Adrenal gland (tissue), 12 donors: Measurements from ENCODE around the gene FHL3. TPM values are rescaled to one million over a fixed set of nuclear protein-coding genes. Genes with fewer than 3 reads are reported as not detected.

Experiments used
- DNase-seq, 7 donors: peaks; one replicate each; pipeline ENCODE4 v3.0.0-alpha.2; 2019 to 2020
- H3K27ac ChIP-seq, 5 donors: fragments of 200-600 bp; sonication (generic) in 4 of 5; 1 replicate in 3 of 5; 2 replicates in 2 of 5; pipeline versions ENCODE4 v1.5.1 to v1.8.0; 2016 to 2020; ENCODE audit warnings: mild to moderate bottlenecking in 1 of 5
- H3K27me3 ChIP-seq: fragments of 200-600 bp; 2 replicates; pipeline ENCODE4 v1.8.0; 2021
- H3K36me3 ChIP-seq, 2 donors: fragments of 200-600 bp; replicated peaks in 1 of 2; 1 replicate in 1 of 2; 2 replicates in 1 of 2; pipeline versions ENCODE4 v1.5.1 to v1.8.0; 2018 to 2022
- H3K4me1 ChIP-seq, 2 donors: fragments of 200-600 bp; replicated peaks in 1 of 2; 1 replicate in 1 of 2; 2 replicates in 1 of 2; pipeline versions ENCODE4 v1.5.1 to v1.8.0; 2018 to 2021
- H3K4me3 ChIP-seq, 4 donors: fragments of 200-600 bp; sonication (generic) in 3 of 4; one replicate each; pipeline ENCODE4 v1.5.1; 2016 to 2018
- H3K9me3 ChIP-seq, 3 donors: fragments of 200-600 bp; sonication (generic) in 1 of 3; replicated peaks in 1 of 3; 1 replicate in 2 of 3; 2 replicates in 1 of 3; pipeline versions ENCODE4 v1.5.1 to v1.8.0; 2016 to 2021
- POLR2A ChIP-seq, 2 donors: fragments of 450-650 bp; IDR thresholded peaks; one replicate each; pipeline ENCODE4 v1.6.1; 2017; ENCODE audit warnings: antibody characterized with exemption in 2 of 2, mild to moderate bottlenecking in 2 of 2, moderate library complexity in 1 of 2
- WGBS, 4 donors: extraction: QIAGEN DNeasy Blood & Tissue Kit in 2 of 4; methylation state at CpG; one replicate each; pipeline versions ENCODE4 v1.1.5 to v1.1.7; 2013 to 2017; 5-methylcytosine and 5-hydroxymethylcytosine counted together
- intact Hi-C, 2 donors: fragments of 100-400 bp; cut with DNase I; formaldehyde crosslinking; loops; one replicate each; pipeline versions ENCODE4 v1.14.1 to v1.15.0; 2022 to 2023
- polyA plus RNA-seq, 3 donors: library from polyadenylated mRNA; stranded (reverse); fragments of 200-250 nt in 2 of 3; fragments of 350-450 nt in 1 of 3; fragmentation: Illumina TruSeq in 1 of 3; extraction: RNeasy Lipid Tissue Mini Kit (QIAGEN cat#74804) in 1 of 3; gene quantifications; one replicate each; pipeline ENCODE4 v1.2.3, GENCODE V29; 2013 to 2014
- total RNA-seq, 9 donors: library from RNA; depleted of rRNA in 4 of 9; stranded (reverse); fragments of >200 nt in 4 of 9; fragments of 120-200 nt in 1 of 9; fragmentation: NEBNext Ultra II Directional in 1 of 9; extraction: Animal tissue kit (Norgen Biotek cat#: 25700) in 1 of 9; gene quantifications; one replicate each; pipeline versions ENCODE4 v1.1.0 to v1.2.4, GENCODE V29; 2013 to 2023
- TF ChIP-seq, protein P1 (sequence below), 6 experiments: fragments of 450-650 bp in 4 of 6; fragments of 200-600 bp in 2 of 6; sonication (generic) in 1 of 6; IDR thresholded peaks; 1 replicate in 5 of 6; 2 replicates in 1 of 6; pipeline versions ENCODE4 v1.5.1 to v1.8.0; 2016 to 2021; ENCODE audit warnings: antibody characterized with exemption in 6 of 6, mild to moderate bottlenecking in 2 of 6, moderate library complexity in 1 of 6
- donor health status: healthy with polysubstance abuse.
- donor health status: Bipolar disorder and iron deficiency.
- donor health status: DM: yes; HTN: yes; CAD: no.
- donor health status: DM: no; HTN: no; CAD: no.
- donor health status: DM: no; HTN: no; CAD: no.
- donor health status: DM: yes; HTN: yes; CAD: no.

FHL3 gene
- total and polyA plus RNA-seq, 12 donors = 5.8 to 47.6 (median 23.2) TPM

GRCh38 chr1:38000233-38000528 is 5.1 kb downstream of the FHL3 start:
- no peak for DNase-seq
- H3K27ac ChIP-seq = peak overlapping the region; percentile 23 to 92 (median 85)
- peaks cover 53 to 54% of the 10 kb centered on the region in 2 donors for H3K4me1 ChIP-seq
- no peaks in the 10 kb centered on the region for H3K9me3 ChIP-seq
- TF ChIP-seq POLR2A (IDR thresholded peaks at IDR 0.05) = no peak
- TF ChIP-seq, protein P1, sequence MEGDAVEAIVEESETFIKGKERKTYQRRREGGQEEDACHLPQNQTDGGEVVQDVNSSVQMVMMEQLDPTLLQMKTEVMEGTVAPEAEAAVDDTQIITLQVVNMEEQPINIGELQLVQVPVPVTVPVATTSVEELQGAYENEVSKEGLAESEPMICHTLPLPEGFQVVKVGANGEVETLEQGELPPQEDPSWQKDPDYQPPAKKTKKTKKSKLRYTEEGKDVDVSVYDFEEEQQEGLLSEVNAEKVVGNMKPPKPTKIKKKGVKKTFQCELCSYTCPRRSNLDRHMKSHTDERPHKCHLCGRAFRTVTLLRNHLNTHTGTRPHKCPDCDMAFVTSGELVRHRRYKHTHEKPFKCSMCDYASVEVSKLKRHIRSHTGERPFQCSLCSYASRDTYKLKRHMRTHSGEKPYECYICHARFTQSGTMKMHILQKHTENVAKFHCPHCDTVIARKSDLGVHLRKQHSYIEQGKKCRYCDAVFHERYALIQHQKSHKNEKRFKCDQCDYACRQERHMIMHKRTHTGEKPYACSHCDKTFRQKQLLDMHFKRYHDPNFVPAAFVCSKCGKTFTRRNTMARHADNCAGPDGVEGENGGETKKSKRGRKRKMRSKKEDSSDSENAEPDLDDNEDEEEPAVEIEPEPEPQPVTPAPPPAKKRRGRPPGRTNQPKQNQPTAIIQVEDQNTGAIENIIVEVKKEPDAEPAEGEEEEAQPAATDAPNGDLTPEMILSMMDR (IDR thresholded peaks at IDR 0.05) = no peak
- no peaks in the 10 kb centered on the region for H3K27me3 ChIP-seq
- H3K4me3 ChIP-seq = peak overlapping the region in 1 of 4 donors; percentile 13
- 51 to 55% (median 52%) methylated on average over 2 of the region's 2 CpGs for WGBS, 4 donors
- H3K36me3 ChIP-seq = peaks cover 0 to 16% of the 10 kb centered on the region in 2 donors
- intact Hi-C loops = no loop called here

DNA sequence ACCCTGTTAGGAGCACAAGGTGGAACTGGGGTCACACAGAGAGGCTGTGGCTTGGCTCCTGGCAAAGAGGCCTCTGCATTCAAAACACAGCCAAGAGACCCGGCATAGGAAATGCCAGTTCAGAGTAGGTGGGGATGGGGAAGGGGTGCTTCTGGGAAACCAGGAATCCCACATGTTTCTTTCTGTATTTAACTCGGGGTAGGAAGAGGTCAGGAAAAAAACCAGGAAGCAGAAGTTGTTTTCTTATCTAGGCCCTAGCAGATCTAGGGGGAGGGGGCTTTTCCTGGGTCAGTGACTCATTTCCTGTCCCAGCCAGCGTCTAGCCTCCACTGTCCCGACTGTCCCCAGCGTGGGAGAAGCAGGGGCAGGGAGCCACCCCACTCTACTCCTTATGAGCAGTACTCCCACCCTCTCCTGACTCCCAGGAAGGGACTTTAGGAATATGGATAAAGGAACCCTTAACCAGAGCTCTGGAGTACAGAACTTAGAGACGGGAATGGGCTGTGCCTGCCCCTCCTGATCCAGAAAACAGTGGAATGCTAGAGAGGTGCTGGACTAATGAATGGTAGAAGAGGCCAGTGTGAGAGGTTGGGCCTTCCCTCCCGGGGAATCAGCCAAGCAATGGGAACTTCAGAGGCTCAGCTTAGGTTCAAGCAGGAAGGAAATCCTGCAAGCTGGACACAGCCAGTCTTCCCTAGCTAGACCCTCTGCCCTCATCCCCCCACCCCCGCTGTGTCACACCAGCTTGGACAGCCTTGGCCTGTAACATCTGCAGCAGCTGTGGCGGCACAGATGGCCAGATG is 5.7 kb downstream of the FHL3 start:
- TF ChIP-seq POLR2A (IDR thresholded peaks at IDR 0.05) = peak in 1 of 2 donors; percentile 43
- TF ChIP-seq, protein P1 (IDR thresholded peaks at IDR 0.05) = no peak
- Histone ChIP-seq H3K9me3 (no peaks in the 10 kb centered on the region), H3K36me3 (peaks cover 0 to 18% of the 10 kb centered on the region in 2 donors), H3K4me1 (peaks cover 53 to 54% of the 10 kb centered on the region in 2 donors), H3K27ac (peak overlapping the region; percentile 80 to 92 (median 85)), H3K27me3 (no peaks in the 10 kb centered on the region), H3K4me3 (peak overlapping the region in 1 of 4 donors; percentile 20)
- DNase-seq = peak in 6 of 7 donors; percentile 63 to 82 (median 68)
- 10 to 26% (median 13%) methylated on average over 4 to 9 of the region's 9 CpGs for WGBS, 4 donors
- intact Hi-C loops = no loop called here

- Histone ChIP-seq H3K4me3 (peak overlapping the region in 1 of 4 donors; percentile 20), H3K36me3 (peaks cover 0 to 20% of the 10 kb centered on the region in 2 donors), H3K27ac (peak overlapping the region; percentile 80 to 92 (median 85)), H3K27me3 (no peaks in the 10 kb centered on the region), H3K4me1 (peaks cover 47 to 50% of the 10 kb centered on the region in 2 donors), H3K9me3 (no peaks in the 10 kb centered on the region)
- TF ChIP-seq POLR2A (IDR thresholded peaks at IDR 0.05) = no peak
- TF ChIP-seq, protein P1 (IDR thresholded peaks at IDR 0.05) = no peak
- intact Hi-C loops = no loop called here
- WGBS, 4 donors = 69 to 74% (median 70%) methylated on average over 7 to 16 of the region's 16 CpGs
- no peak for DNase-seq
Measured at GRCh38 chr1:37998913-37999429, 6.3 kb downstream of the FHL3 start.

- H3K4me3 ChIP-seq = no peak overlapping the region
- intact Hi-C loops = no loop called here
- WGBS, 4 donors = 75 to 90% (median 85%) methylated on average over 8 to 9 of the region's 9 CpGs
- H3K9me3 ChIP-seq = no peaks in the 10 kb centered on the region
- no peaks in the 10 kb centered on the region for H3K27me3 ChIP-seq
- H3K36me3 ChIP-seq = peaks cover 0 to 20% of the 10 kb centered on the region in 2 donors
- no peak for DNase-seq
- TF ChIP-seq, protein P1 (IDR thresholded peaks at IDR 0.05) = no peak
- no peak for TF ChIP-seq POLR2A (IDR thresholded peaks at IDR 0.05)
- H3K4me1 ChIP-seq = peaks cover 42 to 43% of the 10 kb centered on the region in 2 donors
- H3K27ac ChIP-seq = peak overlapping the region in 2 of 5 donors; percentile 89 to 92
Measured at GRCh38 chr1:37998089-37998808, 7.1 kb downstream of the FHL3 start.
